ENCODE results near the gene DNAI4. TPM values are rescaled to one million over a fixed set of nuclear protein-coding genes. Genes with fewer than 3 reads are reported as not detected.
"Not testable (repeated sequence)": the region's sequence is repeated elsewhere in the genome, so short reads cannot be mapped to it uniquely, and the experiment has no call there.

DNAI4 gene
- total RNA-seq, 4 donors from 2014 or later, result 0.49 to 10.1 (median 4.7) TPM

DNA sequence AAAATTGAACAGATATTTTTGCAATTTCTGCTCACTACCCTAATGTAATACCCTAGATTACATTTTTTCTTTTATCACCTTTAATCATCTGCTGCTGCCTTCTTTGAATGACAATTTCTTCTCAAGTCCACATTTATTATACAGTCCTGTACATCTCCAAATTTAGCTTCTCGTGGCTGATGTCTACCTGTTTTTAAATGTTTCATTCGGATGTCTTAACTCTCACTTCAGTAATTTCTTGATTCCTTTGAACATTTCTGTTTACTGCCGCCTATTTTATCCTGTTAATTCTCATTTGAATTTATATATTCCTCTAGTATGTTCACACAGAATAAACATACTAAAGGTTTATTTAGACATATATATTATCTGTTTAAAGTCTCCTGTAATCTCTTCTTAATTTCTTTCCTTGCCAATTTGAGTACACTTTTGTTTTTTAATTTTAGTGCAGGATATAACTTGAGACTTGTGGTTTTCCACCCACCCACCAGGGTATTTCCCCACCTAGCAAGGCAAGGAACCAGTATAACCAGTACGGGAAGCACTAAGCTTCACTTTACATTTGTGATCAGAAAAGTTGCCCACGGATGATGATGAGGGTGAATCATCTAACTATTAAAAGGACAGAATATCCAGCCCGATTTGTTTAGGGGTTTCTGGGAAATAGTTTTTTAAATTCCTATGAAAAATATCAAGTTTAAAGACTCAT, 136.3 kb downstream of the DNAI4 start:
- no peak overlapping the region for H3K27ac ChIP-seq
- WGBS, 2 donors (ENCODE audit: low coverage in 1 of 2), result 64 to 73% methylated on average over 6 of the region's 6 CpGs
- no peaks in the 10 kb centered on the region for H3K4me1 ChIP-seq
- no peak overlapping the region for H3K4me3 ChIP-seq
- H3K9me3 ChIP-seq, result no peaks in the 10 kb centered on the region
- H3K36me3 ChIP-seq, result no peaks in the 10 kb centered on the region
- no peak for TF ChIP-seq EP300 (IDR thresholded peaks at IDR 0.05)
- TF ChIP-seq, protein P1, sequence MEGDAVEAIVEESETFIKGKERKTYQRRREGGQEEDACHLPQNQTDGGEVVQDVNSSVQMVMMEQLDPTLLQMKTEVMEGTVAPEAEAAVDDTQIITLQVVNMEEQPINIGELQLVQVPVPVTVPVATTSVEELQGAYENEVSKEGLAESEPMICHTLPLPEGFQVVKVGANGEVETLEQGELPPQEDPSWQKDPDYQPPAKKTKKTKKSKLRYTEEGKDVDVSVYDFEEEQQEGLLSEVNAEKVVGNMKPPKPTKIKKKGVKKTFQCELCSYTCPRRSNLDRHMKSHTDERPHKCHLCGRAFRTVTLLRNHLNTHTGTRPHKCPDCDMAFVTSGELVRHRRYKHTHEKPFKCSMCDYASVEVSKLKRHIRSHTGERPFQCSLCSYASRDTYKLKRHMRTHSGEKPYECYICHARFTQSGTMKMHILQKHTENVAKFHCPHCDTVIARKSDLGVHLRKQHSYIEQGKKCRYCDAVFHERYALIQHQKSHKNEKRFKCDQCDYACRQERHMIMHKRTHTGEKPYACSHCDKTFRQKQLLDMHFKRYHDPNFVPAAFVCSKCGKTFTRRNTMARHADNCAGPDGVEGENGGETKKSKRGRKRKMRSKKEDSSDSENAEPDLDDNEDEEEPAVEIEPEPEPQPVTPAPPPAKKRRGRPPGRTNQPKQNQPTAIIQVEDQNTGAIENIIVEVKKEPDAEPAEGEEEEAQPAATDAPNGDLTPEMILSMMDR (IDR thresholded peaks at IDR 0.05), result no peak
- no peak for TF ChIP-seq POLR2AphosphoS5 (IDR thresholded peaks at IDR 0.05)
- TF ChIP-seq POLR2A (IDR thresholded peaks at IDR 0.05), result no peak
- no peaks in the 10 kb centered on the region for H3K27me3 ChIP-seq
- no peak for ATAC-seq

- no peaks in the 10 kb centered on the region for H3K9me3 ChIP-seq
- no peaks in the 10 kb centered on the region for H3K36me3 ChIP-seq
- no peak overlapping the region for H3K27ac ChIP-seq
- ATAC-seq, result no peak
- H3K27me3 ChIP-seq, result no peaks in the 10 kb centered on the region
- no peaks in the 10 kb centered on the region for H3K4me1 ChIP-seq
- no peak overlapping the region for H3K4me3 ChIP-seq
- TF ChIP-seq POLR2AphosphoS5 (IDR thresholded peaks at IDR 0.05) (no peak), POLR2A (IDR thresholded peaks at IDR 0.05) (no peak), EP300 (IDR thresholded peaks at IDR 0.05) (no peak)
- TF ChIP-seq, protein P1 (IDR thresholded peaks at IDR 0.05), result no peak
- 74 to 88% methylated on average over 3 to 4 of the region's 4 CpGs for WGBS, 2 donors (ENCODE audit: low coverage in 1 of 2)
Observed at GRCh38 chr1:66787641-66788040, 137.0 kb downstream of the DNAI4 start.

GRCh38 chr1:66785800-66786199, 138.9 kb downstream of the DNAI4 start:
- H3K27me3 ChIP-seq, H3K4me3 ChIP-seq, H3K36me3 ChIP-seq, ATAC-seq, H3K4me1 ChIP-seq, H3K27ac ChIP-seq, H3K9me3 ChIP-seq: not testable (repeated sequence)
- 100% methylated on average over 1 of the region's 2 CpGs; no CpG with 5 or more reads in 1 of the 2 donors for WGBS, 2 donors (ENCODE audit: low coverage in 1 of 2)

DNA sequence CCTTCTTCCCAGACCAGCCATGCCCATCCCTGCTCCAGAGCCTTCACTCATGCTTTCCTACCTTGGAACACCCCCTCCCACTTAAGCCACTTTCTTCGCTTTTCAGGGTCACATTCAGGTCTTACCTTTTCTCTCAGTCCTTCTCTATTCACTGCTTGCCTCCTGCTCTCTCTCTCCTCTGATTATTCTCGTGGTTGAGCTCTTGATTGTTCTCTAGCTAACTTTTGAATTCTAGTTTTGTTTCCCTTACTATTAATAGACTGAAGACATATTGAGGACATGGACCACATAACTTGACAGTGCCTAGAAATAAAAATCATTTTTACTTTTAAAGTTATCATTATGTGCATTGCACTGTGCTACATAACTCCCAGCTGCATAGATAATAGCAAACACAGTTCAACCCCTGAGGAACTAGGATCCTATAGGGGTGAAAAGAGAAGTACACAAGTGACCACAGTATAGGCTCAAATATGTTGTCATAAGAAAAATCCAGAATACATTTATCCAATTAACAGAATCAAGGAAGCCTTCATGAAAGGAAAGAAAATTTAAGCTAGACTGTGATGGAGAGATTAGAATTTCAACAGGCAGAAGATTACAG, 145.1 kb downstream of the DNAI4 start:
- Histone ChIP-seq H3K27ac (no peak overlapping the region), H3K27me3 (no peaks in the 10 kb centered on the region), H3K4me1 (no peaks in the 10 kb centered on the region), H3K4me3 (no peak overlapping the region), H3K9me3 (peaks cover 0 to 7% (median 0%) of the 10 kb centered on the region in 3 donors), H3K36me3 (no peaks in the 10 kb centered on the region)
- WGBS, 2 donors (ENCODE audit: low coverage in 1 of 2), result 57 to 86% methylated on average over 2 of the region's 2 CpGs
- ATAC-seq, result no peak
- TF ChIP-seq EP300 (IDR thresholded peaks at IDR 0.05) (no peak), POLR2AphosphoS5 (IDR thresholded peaks at IDR 0.05) (no peak), POLR2A (IDR thresholded peaks at IDR 0.05) (no peak)
- TF ChIP-seq, protein P1 (IDR thresholded peaks at IDR 0.05), result no peak

GRCh38 chr1:66778969-66779368, 145.7 kb downstream of the DNAI4 start:
- Histone ChIP-seq H3K27me3 (no peaks in the 10 kb centered on the region), H3K9me3 (peaks cover 0 to 7% (median 0%) of the 10 kb centered on the region in 3 donors), H3K4me1 (no peaks in the 10 kb centered on the region), H3K27ac (no peak overlapping the region), H3K36me3 (no peaks in the 10 kb centered on the region), H3K4me3 (no peak overlapping the region)
- TF ChIP-seq, protein P1 (IDR thresholded peaks at IDR 0.05), result no peak
- TF ChIP-seq POLR2A (IDR thresholded peaks at IDR 0.05), result no peak
- TF ChIP-seq EP300 (IDR thresholded peaks at IDR 0.05), result no peak
- no peak for TF ChIP-seq POLR2AphosphoS5 (IDR thresholded peaks at IDR 0.05)
- no peak for ATAC-seq
- 39 to 52% methylated on average over 2 to 4 of the region's 4 CpGs for WGBS, 2 donors (ENCODE audit: low coverage in 1 of 2)
